GM23338 (cell line): Measurements from ENCODE around the gene CD44. TPM values are rescaled to one million over a fixed set of nuclear protein-coding genes. Genes with fewer than 3 reads are reported as not detected.

Source experiments
- ATAC-seq: fragments of 200-7000 bp; cut with Tn5 transposase; 3 replicates; pipeline ENCODE4 v1.9.1; 2020
- DNase-seq: peaks from one replicate; pipeline ENCODE4 v3.0.0-alpha.2; 2015; ENCODE audit warnings: low spot score
- H2AFZ ChIP-seq: fragments of 200-600 bp; sonication (generic); 2 replicates; pipeline ENCODE4 v1.8.0; 2016; ENCODE audit warnings: antibody characterized with exemption, mild to moderate bottlenecking, moderate library complexity
- H3F3A ChIP-seq: fragments of 200-600 bp; sonication (generic); replicated peaks from 2 replicates; pipeline ENCODE4 v1.8.0; 2017; ENCODE audit warnings: antibody characterized with exemption, mixed run types, low read depth
- H3K27ac ChIP-seq: fragments of 200-600 bp; sonication (generic); 2 replicates; pipeline ENCODE4 v1.6.1; 2016; ENCODE audit warnings: low read depth
- H3K27me3 ChIP-seq: fragments of 200-600 bp; sonication (generic); 2 replicates; pipeline ENCODE4 v1.8.0; 2016; ENCODE audit warnings: mild to moderate bottlenecking, mixed run types, moderate library complexity; ENCODE audit not compliant: insufficient read depth
- H3K36me3 ChIP-seq: fragments of 200-600 bp; sonication (generic); 2 replicates; pipeline ENCODE4 v1.8.0; 2016; ENCODE audit warnings: mild to moderate bottlenecking; ENCODE audit not compliant: insufficient read depth
- H3K4me1 ChIP-seq: fragments of 200-600 bp; sonication (generic); 2 replicates; pipeline ENCODE4 v1.8.0; 2016; ENCODE audit warnings: mild to moderate bottlenecking, moderate library complexity; ENCODE audit not compliant: insufficient read depth
- H3K4me2 ChIP-seq: fragments of 200-600 bp; sonication (generic); 2 replicates; pipeline ENCODE4 v1.7.1; 2017; ENCODE audit warnings: mixed run types
- H3K4me3 ChIP-seq: fragments of 200-600 bp; sonication (generic); 2 replicates; pipeline ENCODE4 v1.6.1; 2016; ENCODE audit warnings: mixed run types
- H3K79me2 ChIP-seq: fragments of 200-600 bp; sonication (generic); replicated peaks from 2 replicates; pipeline ENCODE4 v1.8.0; 2017; ENCODE audit warnings: mild to moderate bottlenecking; ENCODE audit not compliant: insufficient read depth
- H3K9me2 ChIP-seq: fragments of 200-600 bp; sonication (generic); 2 replicates; pipeline ENCODE4 v1.8.0; 2017; ENCODE audit not compliant: insufficient read depth
- H4K20me1 ChIP-seq: fragments of 200-600 bp; sonication (generic); replicated peaks from 2 replicates; pipeline ENCODE4 v1.8.0; 2017; ENCODE audit warnings: mild to moderate bottlenecking; ENCODE audit not compliant: insufficient read depth
- H3K27ac Mint-ChIP-seq: 2 replicates; pipeline ENCODE4 v1.8.0; 2020; ENCODE audit warnings: inconsistent platforms, mild to moderate bottlenecking, moderate library complexity, mixed read lengths
- H3K27me3 Mint-ChIP-seq: 3 replicates; pipeline ENCODE4 v1.8.0; 2022; ENCODE audit warnings: low read depth, mild to moderate bottlenecking, moderate library complexity, mixed read lengths, inconsistent platforms; ENCODE audit not compliant: insufficient read depth, poor library complexity
- H3K36me3 Mint-ChIP-seq: 3 replicates; pipeline ENCODE4 v1.8.0; 2021; ENCODE audit warnings: low read depth, mild to moderate bottlenecking, inconsistent platforms, moderate library complexity, mixed read lengths
- H3K4me1 Mint-ChIP-seq: 3 replicates; pipeline ENCODE4 v1.8.0; 2020; ENCODE audit warnings: mild to moderate bottlenecking, inconsistent platforms, mixed read lengths
- H3K4me3 Mint-ChIP-seq: 3 replicates; pipeline ENCODE4 v1.8.0; 2021; ENCODE audit warnings: moderate library complexity, mild to moderate bottlenecking, inconsistent platforms, mixed read lengths
- H3K9me3 Mint-ChIP-seq: 3 replicates; pipeline ENCODE4 v1.8.0; 2020; ENCODE audit warnings: moderate library complexity, mild to moderate bottlenecking, inconsistent platforms, mixed read lengths
- CREB1 ChIP-seq: fragments of 250-450 bp; sonication (Bioruptor Pico); IDR thresholded peaks from 2 replicates; pipeline ENCODE4 v1.5.0; 2020; ENCODE audit warnings: low read depth, mild to moderate bottlenecking, moderate library complexity
- CTCF ChIP-seq, 2 experiments: fragments of 200-600 bp in 1 of 2; sonication (generic) in 1 of 2; conservative IDR thresholded peaks; 2 replicates each; pipeline versions ENCODE4 v1.5.1 to v1.6.1; 2016 to 2017; ENCODE audit warnings: antibody characterized with exemption in 2 of 2, low read depth in 2 of 2, mild to moderate bottlenecking in 2 of 2, moderate library complexity in 1 of 2
- EZH2phosphoT487 ChIP-seq: fragments of 200-600 bp; sonication (generic); IDR thresholded peaks from one replicate; pipeline ENCODE4 v1.8.1; 2018; ENCODE audit warnings: antibody characterized with exemption; ENCODE audit not compliant: unreplicated experiment
- JUNB ChIP-seq: IDR thresholded peaks from one replicate; pipeline ENCODE4 v1.6.1; 2016; ENCODE audit warnings: antibody characterized with exemption; ENCODE audit not compliant: unreplicated experiment
- NANOG ChIP-seq: IDR thresholded peaks from 2 replicates; pipeline ENCODE4 v1.6.1; 2016; ENCODE audit warnings: antibody characterized with exemption, borderline replicate concordance
- POLR2AphosphoS5 ChIP-seq: IDR thresholded peaks from 2 replicates; pipeline ENCODE4 v1.6.1; 2016; ENCODE audit warnings: antibody characterized with exemption, low read depth
- REST ChIP-seq: IDR thresholded peaks from one replicate; pipeline ENCODE4 v1.6.1; 2018; ENCODE audit warnings: antibody characterized with exemption; ENCODE audit not compliant: unreplicated experiment
- ZNF114 ChIP-seq: fragments of 250-450 bp; sonication (Bioruptor Pico); IDR thresholded peaks from 2 replicates; pipeline ENCODE4 v1.5.0; 2020; ENCODE audit warnings: mild to moderate bottlenecking, moderate library complexity
- ZNF331 ChIP-seq: fragments of 250-450 bp; sonication (Bioruptor Pico); IDR thresholded peaks from 2 replicates; pipeline ENCODE4 v1.5.0; 2020; ENCODE audit warnings: low read depth, mild to moderate bottlenecking, moderate library complexity
- ZNF462 ChIP-seq: fragments of 250-450 bp; sonication (Bioruptor Pico); IDR thresholded peaks from 2 replicates; pipeline ENCODE4 v1.5.0; 2020; ENCODE audit warnings: mild to moderate bottlenecking, moderate library complexity
- polyA plus RNA-seq: library from polyadenylated mRNA; unstranded; fragments of >200 nt; fragmentation: Nextera tagmentation; extraction: Ambion mirVana; gene quantifications from 2 replicates; pipeline ENCODE4 v1.2.1, GENCODE V29; 2016
- total RNA-seq: library from RNA; depleted of rRNA; stranded (reverse); fragments of >200 nt; shearing (Covaris generic); gene quantifications from 2 replicates; pipeline ENCODE4 v1.2.3, GENCODE V29; 2014

Gene CD44
- total and polyA plus RNA-seq, 2 experiments from 2014 or later = 4.0 to 10.1 TPM

GRCh38 chr11:35277827-35278226 is 138.9 kb downstream of the CD44 start:
- no peaks in the 10 kb centered on the region for H3K9me2 ChIP-seq
- no peak overlapping the region for H2AFZ ChIP-seq
- H3K27me3 Mint-ChIP-seq = peaks cover 3% of the 10 kb centered on the region
- DNase-seq (no peak), ATAC-seq (no peak)
- TF ChIP-seq JUNB (no peak), POLR2AphosphoS5 (no peak), REST (no peak), ZNF114 (CRISPR knock-in tag) (no peak), ZNF331 (CRISPR knock-in tag) (no peak), NANOG (no peak)
- no peak overlapping the region for H3K4me3 Mint-ChIP-seq
- no peaks in the 10 kb centered on the region for H3F3A ChIP-seq
- H3K36me3 Mint-ChIP-seq = no peaks in the 10 kb centered on the region
- peaks cover 8% of the 10 kb centered on the region; the same call in 2 of the 3 replicates for H3K4me1 Mint-ChIP-seq
- no peak overlapping the region for H3K27ac Mint-ChIP-seq
- H3K4me2 ChIP-seq = no peak overlapping the region
- H3K36me3 ChIP-seq = no peaks in the 10 kb centered on the region
- no peaks in the 10 kb centered on the region for H3K27me3 ChIP-seq
- H3K4me3 ChIP-seq = no peak overlapping the region
- no peaks in the 10 kb centered on the region for H3K79me2 ChIP-seq
- no peaks in the 10 kb centered on the region for H4K20me1 ChIP-seq
- no peaks in the 10 kb centered on the region for H3K9me3 Mint-ChIP-seq
- H3K27ac ChIP-seq = no peak overlapping the region
- no peaks in the 10 kb centered on the region; the same call in 1 of the 2 replicates for H3K4me1 ChIP-seq

- H2AFZ ChIP-seq = no peak overlapping the region
- H3K4me3 ChIP-seq = no peak overlapping the region
- TF ChIP-seq ZNF331 (CRISPR knock-in tag) = no peak
- TF ChIP-seq ZNF462 = no peak
- no peak for TF ChIP-seq CREB1 (CRISPR knock-in tag)
- TF ChIP-seq EZH2phosphoT487 = no peak
- TF ChIP-seq ZNF114 (CRISPR knock-in tag) = no peak
- no peak for TF ChIP-seq CTCF (conservative IDR thresholded peaks at IDR 0.05; ENCODE audit: low read depth in 2 of 2)
These were observed 141.8 kb downstream of the CD44 start for GRCh38 chr11:35280727-35281126.

More at GRCh38 chr11:35280727-35281126, 141.8 kb downstream of the CD44 start:
- Histone ChIP-seq H3K27me3 (no peaks in the 10 kb centered on the region), H3F3A (no peaks in the 10 kb centered on the region), H3K36me3 (no peaks in the 10 kb centered on the region), H4K20me1 (no peaks in the 10 kb centered on the region), H3K4me2 (no peak overlapping the region), H3K27ac (no peak overlapping the region), H3K9me2 (no peaks in the 10 kb centered on the region), H3K4me1 (no peaks in the 10 kb centered on the region; the same call in 1 of the 2 replicates), H3K79me2 (no peaks in the 10 kb centered on the region)
- Mint-ChIP-seq H3K27me3 (no peaks in the 10 kb centered on the region), H3K36me3 (no peaks in the 10 kb centered on the region), H3K27ac (no peak overlapping the region), H3K4me3 (no peak overlapping the region), H3K9me3 (no peaks in the 10 kb centered on the region), H3K4me1 (no peaks in the 10 kb centered on the region; the same call in 2 of the 3 replicates)
- DNase-seq = no peak
- ATAC-seq = no peak
